Activated T-helper 9 cell treated with anti-CD3 and anti-CD28 coated beads, Interleukin-2, amount 50 U/mL, for 16 hours (primary cell): ENCODE data around the gene FAM53B.

Source experiments
- DNase-seq: peaks from one replicate; pipeline ENCODE4 v3.0.0-alpha.2; 2020; ENCODE audit warnings: low read depth

FAM53B gene

GRCh38 chr10:124645467-124646095, 98.6 kb downstream of the FAM53B start:
- no peak for DNase-seq

GRCh38 chr10:124644771-124645415, 99.3 kb downstream of the FAM53B start:
- DNase-seq = no peak

- no peak for DNase-seq
Observed at GRCh38 chr10:124644236-124644635, 99.9 kb downstream of the FAM53B start.

- no peak for DNase-seq
Observed at GRCh38 chr10:124643330-124644009, 100.7 kb downstream of the FAM53B start.

- DNase-seq = no peak
Observed at GRCh38 chr10:124642088-124642710, 102.0 kb downstream of the FAM53B start.

GRCh38 chr10:124641282-124642087, 102.7 kb downstream of the FAM53B start:
- no peak for DNase-seq

- no peak for DNase-seq
Observed at GRCh38 chr10:124640538-124641231, 103.5 kb downstream of the FAM53B start.

- DNase-seq = no peak
Observed at GRCh38 chr10:124640056-124640455, 104.1 kb downstream of the FAM53B start.

- DNase-seq = no peak
Observed at GRCh38 chr10:124639646-124640045, 104.5 kb downstream of the FAM53B start.

GRCh38 chr10:124639206-124639605, 105.0 kb downstream of the FAM53B start:
- DNase-seq = no peak

GRCh38 chr10:124637746-124638145, 106.4 kb downstream of the FAM53B start:
- DNase-seq = no peak

GRCh38 chr10:124637091-124637700, 107.0 kb downstream of the FAM53B start:
- DNase-seq = no peak

GRCh38 chr10:124636271-124636995, 107.7 kb downstream of the FAM53B start:
- no peak for DNase-seq

- no peak for DNase-seq
Observed at GRCh38 chr10:124632566-124632965, 111.6 kb downstream of the FAM53B start.

- no peak for DNase-seq
Observed at GRCh38 chr10:124632064-124632531, 112.1 kb downstream of the FAM53B start.

- no peak for DNase-seq
Observed at GRCh38 chr10:124630551-124630950, 113.6 kb downstream of the FAM53B start.

GRCh38 chr10:124629842-124630241, 114.3 kb downstream of the FAM53B start:
- no peak for DNase-seq

- no peak for DNase-seq
Observed at GRCh38 chr10:124629415-124629814, 114.8 kb downstream of the FAM53B start.

GRCh38 chr10:124628676-124629021, 115.5 kb downstream of the FAM53B start:
- DNase-seq = no peak
